GM21381 (cell line): ENCODE measurements around the gene NFATC3.
"Not testable (repeated sequence)": the region's sequence is repeated elsewhere in the genome, so short reads cannot be mapped to it uniquely, and the experiment has no call there.

Source experiments
- ATAC-seq: cut with Tn5 transposase; IDR thresholded peaks from one replicate; pipeline ENCODE4 v1.9.1; 2021; ENCODE audit warnings: mild to moderate bottlenecking, moderate library complexity; ENCODE audit not compliant: unreplicated experiment

NFATC3 gene

DNA sequence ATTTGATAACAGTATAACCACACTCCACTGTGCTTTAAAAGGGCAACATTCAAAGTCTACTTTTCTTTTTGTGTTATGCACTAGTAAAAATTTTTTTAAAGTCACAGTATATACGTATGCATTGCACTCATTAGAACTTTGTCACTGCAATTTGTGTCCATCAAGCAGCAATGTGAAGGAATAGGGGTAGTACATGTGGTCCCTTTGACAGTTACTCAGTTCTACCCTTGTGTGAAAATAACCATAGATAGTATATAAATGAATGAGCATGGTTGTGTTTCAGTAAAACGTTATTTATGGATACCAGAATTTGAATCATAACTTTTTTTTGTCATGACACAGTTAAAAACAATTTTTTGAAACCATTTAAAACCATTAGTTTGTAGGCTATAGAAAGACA lies 30.7 kb downstream of the NFATC3 start:
- no peak for ATAC-seq

DNA sequence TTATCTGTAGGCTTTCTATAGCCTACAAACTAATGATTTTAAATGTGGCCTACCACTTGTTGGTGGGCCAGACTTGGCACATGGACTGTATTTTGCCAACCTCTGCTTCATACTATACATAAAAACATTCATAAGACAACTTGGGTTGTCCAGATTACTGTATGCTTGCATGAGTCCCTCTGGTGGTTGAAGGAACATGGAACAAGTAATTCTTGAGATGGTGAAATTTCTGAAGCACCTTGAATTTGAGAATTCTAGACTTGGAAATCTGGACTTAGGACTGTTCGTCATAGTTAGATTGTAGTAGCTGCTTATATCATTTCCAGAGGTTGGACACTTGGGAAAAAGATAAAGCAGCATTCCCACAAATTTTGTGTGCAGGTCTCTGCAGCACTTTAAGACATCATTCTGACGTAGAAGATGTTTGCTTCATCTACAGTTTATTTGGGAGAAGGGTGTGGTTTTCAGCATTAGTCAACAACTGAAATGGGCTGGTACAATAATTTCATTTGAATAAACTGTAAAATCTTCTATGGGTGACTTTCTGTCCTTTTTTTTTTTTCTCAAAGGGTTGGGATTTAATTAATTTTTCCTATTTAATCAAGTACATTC lies 31.2 kb downstream of the NFATC3 start:
- ATAC-seq: no peak

DNA sequence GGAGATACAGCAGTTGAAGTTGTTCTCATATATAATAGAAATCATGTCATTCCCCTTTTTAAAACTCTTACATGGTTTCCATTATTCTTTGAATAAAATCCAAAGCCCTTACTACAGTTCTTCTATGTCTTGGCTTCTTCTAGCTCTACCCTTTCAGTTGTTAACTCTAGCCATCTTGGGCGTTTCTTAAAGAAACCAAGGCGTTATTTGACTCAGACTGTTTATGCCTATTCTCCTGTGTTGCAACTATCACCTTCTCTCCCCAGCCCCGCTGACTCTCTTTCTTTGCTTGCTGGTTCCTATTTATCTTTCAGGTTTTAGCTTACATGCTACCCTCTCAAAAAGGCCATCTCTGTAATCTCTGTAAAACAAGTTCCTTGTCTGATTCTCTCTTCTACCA lies 32.7 kb downstream of the NFATC3 start:
- no peak for ATAC-seq

DNA sequence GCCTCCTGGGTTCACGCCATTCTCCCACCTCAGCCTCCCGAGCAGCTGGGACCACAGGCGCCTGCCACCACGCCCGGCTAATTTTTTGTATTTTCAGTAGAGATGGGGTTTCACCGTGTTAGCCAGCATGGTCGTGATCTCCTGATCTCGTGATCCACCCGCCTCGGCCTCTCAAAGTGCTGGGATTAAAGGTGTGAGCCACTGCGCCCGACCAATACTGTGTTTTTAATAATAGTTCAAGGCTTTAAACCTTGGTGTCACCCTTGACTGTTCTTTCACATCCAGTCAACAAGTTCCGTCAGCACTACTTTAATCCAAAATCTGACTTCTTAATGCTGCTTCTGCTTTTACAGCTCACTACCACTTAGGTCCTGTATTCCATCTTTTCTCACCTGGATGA lies 33.8 kb downstream of the NFATC3 start:
- ATAC-seq: peak; percentile 45

DNA sequence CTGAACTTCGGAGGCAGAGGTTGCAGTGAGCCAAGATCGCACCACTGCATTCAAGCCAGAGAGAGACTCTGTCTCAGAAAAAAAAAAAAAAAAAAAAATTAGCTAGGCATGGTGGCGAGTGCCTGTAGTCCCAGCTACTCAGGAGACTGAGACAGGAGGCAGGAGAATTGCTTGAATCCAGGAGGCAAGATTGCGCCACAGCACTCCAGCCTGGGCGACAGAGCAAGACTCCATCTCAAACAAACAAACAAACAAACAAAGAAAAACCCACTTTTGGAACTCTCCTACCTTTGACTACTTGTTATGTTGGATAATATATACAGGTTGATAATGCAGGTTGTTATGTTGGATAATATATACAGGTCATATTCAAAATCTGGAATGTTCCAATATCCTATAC lies 35.3 kb downstream of the NFATC3 start:
- ATAC-seq: not testable (repeated sequence)

DNA sequence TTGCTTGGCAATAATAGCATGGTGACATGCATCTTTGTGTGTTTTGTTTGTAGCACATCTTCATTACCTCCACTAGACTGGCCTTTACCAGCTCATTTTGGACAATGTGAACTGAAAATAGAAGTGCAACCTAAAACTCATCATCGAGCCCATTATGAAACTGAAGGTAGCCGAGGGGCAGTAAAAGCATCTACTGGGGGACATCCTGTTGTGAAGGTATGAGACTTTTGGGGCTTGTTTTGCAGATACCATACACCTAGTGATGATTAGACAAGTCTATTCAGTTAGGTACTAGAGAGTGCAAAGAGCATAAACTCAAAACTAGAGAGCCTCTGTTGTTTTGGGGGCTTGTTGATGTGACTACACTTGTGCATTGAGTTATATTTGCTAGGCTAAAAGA lies 41.2 kb downstream of the NFATC3 start:
- ATAC-seq: no peak

DNA sequence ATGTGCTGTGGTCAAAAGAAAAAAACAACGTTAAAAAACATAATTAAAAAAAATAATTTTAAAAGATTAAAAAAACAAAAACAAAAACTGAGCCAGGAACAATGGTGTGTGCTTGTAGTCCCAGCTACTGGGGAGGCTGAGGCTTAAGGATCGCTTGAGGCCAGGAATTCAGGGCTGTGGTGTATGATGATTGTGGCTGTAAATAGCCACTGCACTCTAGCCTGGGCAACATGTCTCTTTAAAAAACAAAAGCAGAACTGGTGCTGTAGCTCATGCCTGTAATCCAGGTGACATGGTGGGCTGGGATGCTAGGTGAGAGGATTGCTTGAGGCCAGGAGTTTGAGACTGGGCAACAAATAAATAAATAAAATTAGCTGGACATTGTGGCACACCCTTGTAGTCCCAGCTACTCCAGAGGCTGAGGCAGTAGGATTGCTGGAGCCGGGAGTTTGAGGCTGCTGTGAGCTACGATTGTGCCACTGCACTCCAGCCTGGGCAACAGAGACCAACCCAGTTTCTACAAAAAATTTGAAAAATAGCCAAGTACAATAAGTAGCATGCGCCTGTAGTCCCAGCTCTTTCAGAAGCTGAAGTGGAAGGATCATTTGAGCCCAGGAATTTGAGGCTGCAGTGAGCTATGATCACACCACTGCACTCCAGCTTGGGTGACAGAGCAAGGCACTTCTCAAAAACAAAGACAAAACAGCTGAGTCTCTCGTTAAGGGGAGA lies 43.6 kb downstream of the NFATC3 start:
- no peak for ATAC-seq

DNA sequence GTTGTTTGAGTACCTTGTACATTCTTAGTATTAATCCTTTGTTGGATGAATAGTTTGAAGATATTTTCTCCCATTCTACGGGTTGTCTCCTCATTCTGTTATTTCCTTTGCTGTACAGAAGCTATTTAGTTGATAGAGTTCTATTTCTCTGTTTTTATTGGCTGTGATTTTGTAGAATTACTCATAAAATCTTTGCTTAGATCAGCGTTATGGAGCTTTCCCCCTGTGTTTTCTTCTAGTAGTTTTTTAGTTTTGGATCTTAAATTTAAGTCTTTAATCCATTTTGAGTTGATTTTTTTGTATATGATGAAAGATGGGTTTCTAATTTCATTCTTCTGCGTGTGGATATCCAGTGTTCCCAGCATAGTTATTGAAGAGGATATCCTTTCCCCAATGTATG lies 45.4 kb downstream of the NFATC3 start:
- ATAC-seq: no peak

DNA sequence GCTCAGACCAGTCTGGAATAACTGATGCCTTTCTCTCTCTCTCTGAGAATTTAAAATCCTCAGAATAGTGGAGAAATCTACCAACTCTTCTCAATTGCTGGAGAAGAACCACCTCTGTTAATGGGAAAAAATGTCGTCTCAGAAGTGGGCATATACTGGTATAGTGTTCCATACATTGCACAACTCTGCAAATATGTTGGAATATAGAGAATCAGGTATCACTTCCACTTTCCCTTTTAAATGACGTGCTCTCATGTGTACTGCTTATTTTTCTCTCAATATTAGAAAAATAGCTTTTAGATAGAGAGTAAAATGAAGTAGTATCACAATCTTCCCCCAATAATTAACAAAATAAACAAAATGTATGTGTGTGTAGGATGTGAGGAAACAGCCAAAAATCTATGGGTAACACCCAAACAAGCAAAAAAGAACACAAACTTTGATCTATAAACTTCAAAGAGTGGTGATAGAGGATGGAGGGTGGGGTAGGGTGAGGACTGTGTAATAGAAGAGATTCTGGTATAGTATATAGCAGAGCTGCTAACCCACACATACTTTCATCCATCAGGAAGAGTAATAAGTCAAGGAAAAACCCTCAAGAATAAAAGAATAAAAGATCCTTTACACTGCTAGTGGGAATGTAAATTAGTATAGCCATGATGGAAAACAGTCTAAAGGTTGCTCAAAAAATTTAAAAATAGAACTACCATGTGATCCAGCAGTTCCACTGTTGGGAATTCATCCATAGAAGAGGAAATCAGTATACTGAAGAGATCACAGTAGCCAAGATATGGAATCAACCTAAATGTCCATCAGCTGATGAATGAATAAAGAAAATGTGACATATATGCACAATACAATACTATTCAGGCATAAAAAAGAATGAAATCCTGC lies 46.9 kb downstream of the NFATC3 start:
- ATAC-seq: no peak

DNA sequence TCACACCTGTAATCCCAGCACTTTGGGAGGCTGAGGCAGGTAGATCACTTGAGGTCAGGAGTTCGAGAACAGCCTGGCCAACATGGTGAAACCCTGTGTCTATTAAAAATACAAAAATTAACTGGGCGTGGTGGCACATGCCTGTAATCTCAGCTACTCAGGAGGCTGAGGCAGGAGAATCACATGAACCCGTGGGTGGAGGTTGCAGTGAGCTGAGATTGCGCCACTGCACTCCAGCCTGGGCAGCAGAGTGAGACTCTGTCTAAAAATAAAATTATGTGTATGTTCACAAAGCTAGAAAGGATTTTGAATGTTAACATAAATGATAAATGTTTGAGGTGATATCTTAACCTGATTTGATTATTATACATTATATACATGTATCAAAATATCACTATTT lies 47.8 kb downstream of the NFATC3 start:
- ATAC-seq: not testable (repeated sequence)

DNA sequence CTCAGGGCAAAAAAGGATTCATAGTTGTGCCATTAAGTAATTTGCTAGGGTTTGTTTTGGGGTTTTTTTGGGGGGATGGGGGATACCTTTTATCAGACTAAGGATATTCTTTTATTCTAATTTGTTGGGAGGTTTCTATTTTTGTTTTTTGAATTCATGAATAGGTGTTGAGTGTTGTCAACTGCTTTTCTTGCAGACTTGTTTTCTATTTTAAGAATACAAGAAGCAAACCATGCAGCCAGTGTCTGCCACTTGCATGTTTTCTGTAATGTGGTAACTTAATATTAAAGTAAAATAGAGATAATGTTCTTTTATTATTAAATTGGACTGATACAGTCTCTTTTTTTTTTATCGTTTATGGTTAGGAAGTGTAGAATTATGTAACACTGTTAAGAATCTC lies 49.5 kb downstream of the NFATC3 start:
- ATAC-seq: no peak

DNA sequence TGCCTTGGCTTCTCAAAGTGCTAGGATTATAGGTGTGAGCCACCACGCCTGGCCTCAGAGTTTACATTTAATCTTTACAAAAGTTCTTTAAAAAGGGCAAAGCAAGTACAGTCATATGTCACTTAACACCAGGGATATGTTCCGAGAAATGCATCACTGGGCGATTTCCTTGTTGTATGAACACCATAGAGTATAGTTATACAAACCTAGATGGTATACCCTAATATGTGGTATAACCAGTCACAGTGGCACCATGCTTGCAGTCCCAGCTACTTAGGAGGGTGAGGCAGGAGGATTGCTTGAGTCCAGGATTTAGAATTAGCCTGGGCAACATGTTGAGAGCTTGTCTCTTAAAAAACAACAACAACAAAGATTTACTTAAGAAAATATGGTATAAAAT lies 51.3 kb downstream of the NFATC3 start:
- ATAC-seq: no peak

DNA sequence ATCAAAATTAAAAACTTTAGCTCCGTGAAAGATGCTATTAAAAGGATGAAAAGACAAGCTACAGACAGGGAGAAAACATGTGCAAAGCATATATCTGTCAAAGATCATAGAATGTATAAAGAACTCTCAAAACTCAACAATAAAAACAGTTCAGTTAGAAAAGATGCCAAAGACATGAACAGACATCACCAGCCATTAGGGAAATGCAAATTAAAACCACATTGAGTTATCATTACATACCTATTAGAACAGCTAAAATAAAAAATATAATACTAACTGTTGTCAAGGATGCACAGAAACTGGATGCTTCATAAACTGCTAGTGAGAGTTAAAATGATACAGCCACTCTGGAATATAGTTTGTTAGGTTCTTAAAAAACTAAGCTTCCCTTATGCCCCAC lies 58.8 kb downstream of the NFATC3 start:
- no peak for ATAC-seq

DNA sequence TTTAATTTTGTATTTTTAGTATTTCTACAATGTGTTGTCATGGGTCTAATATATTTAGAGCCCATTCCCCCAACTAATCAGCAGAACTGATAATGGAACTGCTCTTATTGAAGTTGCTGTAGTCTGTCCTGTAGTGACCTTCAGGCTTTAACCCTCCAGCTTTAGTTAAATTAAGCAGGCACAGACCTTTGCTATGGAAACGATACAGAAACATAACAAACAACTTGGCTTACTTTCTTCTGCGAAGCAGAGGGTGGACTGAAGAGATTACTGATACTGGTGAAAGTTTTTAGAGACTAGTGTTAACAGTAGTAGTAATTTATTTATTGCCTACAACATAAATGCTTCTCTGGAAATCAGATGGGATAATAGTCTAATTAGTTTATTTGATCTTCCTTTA lies 61.4 kb downstream of the NFATC3 start:
- ATAC-seq: no peak

DNA sequence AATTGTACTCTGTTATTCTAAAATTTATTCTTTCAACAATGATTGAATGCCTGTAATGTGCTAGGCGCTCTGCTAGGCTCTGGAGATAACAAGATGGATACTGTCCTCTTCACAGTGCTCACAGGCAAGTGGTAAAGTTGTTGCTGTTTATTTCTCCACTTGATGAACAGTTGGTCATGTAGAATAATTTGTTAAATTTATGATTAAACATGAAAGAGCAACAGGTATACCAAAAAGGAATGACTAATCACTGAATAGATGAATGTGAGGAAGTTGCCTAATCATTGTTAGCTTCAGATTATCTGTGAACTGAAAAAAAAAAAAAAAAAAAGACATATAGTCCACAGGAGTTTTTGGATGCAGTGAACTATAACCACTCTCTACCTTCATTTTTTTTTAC lies 62.3 kb downstream of the NFATC3 start:
- no peak for ATAC-seq

DNA sequence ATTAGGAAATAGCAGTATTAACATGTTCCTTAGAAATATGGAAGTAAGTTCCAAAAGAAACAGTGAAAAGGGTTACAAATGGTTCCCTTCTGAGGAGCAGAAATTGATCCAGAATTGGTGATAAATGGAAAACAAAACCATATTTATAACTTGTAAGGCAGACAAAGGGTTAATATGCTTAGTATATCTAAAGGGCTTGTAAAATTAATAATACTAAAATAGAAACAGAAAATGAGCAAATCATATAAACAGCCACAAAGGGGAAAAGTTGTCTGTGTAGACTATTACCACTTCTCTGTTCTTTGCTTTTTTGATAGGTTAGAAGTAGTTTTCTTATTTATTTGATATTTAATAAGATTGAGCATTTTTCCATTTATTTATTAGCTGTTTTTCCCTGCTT lies 64.4 kb downstream of the NFATC3 start:
- no peak for ATAC-seq

DNA sequence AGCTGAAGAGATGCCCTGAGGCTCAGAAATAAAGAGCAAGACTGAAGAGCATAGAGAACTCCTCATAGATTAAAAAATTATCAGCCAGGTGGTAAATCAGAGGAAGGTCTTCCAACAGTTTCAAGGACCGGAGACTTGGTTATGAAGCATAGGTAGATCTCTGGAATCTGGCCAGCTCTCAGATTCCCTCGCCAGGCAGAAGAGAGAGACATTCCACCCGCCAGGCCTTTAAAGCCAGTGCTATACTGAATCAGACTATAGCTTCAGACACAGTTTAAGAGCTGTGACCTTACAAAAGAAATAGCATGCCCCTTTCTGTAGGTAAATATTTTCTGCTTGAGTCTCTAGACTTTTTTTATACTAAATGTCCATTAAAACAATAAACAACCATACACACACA lies 70.3 kb downstream of the NFATC3 start:
- ATAC-seq: no peak

DNA sequence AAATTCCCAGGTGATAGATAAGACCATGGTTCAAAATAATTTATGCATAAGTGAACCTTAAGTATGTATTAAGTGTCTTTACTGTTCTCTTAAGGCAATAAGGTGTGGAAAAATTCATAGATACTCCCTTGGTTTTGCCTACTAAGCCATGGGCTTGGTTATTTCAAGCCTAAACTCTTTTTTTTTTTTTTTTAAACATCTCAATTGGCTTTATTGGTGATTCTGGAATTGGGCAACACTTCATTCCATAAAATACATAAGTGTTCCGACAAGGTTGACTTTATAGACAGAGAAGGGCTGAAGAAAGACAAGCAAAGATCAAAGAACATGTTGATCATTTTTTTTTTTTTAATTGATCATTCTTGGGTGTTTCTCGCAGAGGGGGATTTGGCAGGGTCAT lies 77.2 kb downstream of the NFATC3 start:
- no peak for ATAC-seq

DNA sequence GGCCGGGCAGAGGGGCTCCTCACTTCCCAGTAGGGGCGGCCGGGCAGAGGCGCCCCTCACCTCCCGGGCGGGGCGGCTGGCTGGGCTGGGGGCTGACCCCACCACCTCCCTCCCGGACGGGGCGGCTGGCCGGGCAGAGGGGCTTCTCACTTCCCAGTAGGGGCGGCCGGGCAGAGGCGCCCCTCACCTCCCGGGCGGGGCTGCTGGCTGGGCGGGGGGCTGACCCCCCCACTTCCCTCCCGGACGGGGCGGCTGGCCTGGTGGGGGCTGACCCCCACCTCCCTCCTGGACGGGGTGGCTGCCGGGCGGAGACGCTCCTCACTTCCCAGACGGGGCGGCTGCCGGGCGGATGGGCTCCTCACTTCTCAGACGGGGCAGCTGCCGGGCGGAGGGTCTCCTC lies 78.1 kb downstream of the NFATC3 start:
- ATAC-seq: not testable (repeated sequence)

DNA sequence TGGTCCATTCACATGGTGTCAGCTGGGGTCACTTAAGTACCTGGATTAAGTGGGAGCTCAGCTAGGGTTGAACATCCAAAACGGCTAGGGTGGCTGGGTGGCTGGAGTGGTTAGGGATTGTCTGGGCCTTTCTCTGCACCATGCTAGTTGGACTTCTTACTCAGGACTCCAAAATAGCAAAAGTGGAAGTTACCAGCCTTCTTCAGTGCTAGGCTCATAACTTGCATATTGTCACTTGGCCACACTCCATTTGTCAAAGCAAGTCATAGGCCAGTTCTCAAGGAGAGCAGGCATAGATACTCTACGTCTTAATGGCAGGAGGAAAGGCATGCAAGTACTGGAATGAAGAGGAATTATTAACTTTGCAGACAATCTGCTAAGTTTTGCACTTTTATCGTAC lies 81.1 kb downstream of the NFATC3 start:
- no peak for ATAC-seq

DNA sequence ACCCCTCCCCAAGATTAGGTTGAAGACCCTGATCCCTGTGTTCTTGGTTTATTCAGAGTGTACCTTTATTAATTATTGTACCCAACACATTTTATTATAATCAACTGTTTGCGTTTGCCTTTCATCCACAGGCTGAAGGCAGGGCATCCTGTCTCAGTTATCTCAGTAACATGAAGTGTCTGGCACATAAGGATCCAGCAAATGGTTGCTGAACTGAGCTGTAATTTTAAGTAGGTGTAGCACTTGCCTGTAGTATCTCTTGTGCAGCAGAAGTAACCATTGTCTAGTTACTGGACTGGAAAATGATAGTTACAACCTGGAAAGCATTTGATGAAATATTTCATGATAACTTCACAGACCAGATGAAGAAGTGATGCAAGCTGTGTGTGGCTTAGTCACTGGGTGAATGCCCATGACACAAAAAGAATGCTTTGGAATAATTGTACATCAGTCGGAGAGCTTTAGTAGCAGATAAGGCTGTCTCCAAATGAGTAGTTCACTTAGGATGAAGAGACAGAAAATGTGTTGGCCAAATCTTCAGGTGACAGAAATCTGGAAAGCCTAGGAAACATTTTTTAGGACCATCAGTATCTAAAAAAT lies 94.1 kb downstream of the NFATC3 start:
- no peak for ATAC-seq

DNA sequence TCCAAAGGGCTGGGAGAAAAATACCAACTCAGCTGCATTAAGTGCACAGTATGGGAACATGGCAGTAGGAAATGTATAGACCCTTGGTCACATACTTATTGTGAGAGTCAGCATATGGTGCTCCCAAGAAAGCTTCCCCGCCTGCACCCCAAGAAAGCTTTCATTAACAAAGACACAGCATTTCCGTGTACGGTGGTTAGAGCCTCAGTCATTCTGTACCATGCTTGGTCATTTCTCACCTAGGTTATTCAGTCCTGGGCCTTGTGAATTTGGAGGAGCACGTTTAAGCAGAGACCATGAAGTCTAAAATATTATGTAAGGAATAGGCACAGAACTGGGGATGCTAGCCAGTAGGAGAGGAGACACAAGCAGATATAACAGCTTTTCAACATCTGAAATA lies 94.7 kb downstream of the NFATC3 start:
- ATAC-seq: no peak
